ENCODE data around the gene TNNI3.

Gene TNNI3

GRCh38 chr19:55146078-55146704 lies 11.3 kb downstream of the TNNI3 start:
- DNase-seq: peak; percentile 76

GRCh38 chr19:55145232-55145631 lies 12.3 kb downstream of the TNNI3 start:
- DNase-seq: no peak

GRCh38 chr19:55141696-55142095 lies 15.8 kb downstream of the TNNI3 start:
- no peak for DNase-seq

- DNase-seq: no peak
Measured at GRCh38 chr19:55137915-55138314, 19.6 kb downstream of the TNNI3 start.

GRCh38 chr19:55136399-55137102 lies 21.0 kb downstream of the TNNI3 start:
- DNase-seq: no peak

- no peak for DNase-seq
Measured at GRCh38 chr19:55134736-55135135, 22.8 kb downstream of the TNNI3 start.

GRCh38 chr19:55133639-55134444 lies 23.7 kb downstream of the TNNI3 start:
- no peak for DNase-seq

GRCh38 chr19:55132453-55133129 lies 24.9 kb downstream of the TNNI3 start:
- no peak for DNase-seq

- DNase-seq: no peak
Measured at GRCh38 chr19:55131421-55131820, 26.1 kb downstream of the TNNI3 start.

GRCh38 chr19:55119053-55119452 lies 38.5 kb downstream of the TNNI3 start:
- DNase-seq: no peak

- no peak for DNase-seq
Measured at GRCh38 chr19:55118401-55118991, 39.0 kb downstream of the TNNI3 start.

- peak; percentile 97 for DNase-seq
Measured at GRCh38 chr19:55117663-55118391, 39.7 kb downstream of the TNNI3 start.

- no peak for DNase-seq
Measured at GRCh38 chr19:55116859-55117662, 40.5 kb downstream of the TNNI3 start, which contains the start of gene PPP1R12C. TSS of gene PPP1R12C (minus strand) at chr19:55117637. CDS start at chr19:55117543, 94 bp downstream.

- DNase-seq: no peak
Measured at GRCh38 chr19:55116232-55116858, 41.2 kb downstream of the TNNI3 start.

GRCh38 chr19:55115446-55116065 lies 42.0 kb downstream of the TNNI3 start:
- no peak for DNase-seq

- DNase-seq: no peak
Measured at GRCh38 chr19:55114566-55115145, 42.9 kb downstream of the TNNI3 start.

- DNase-seq: no peak
Measured at GRCh38 chr19:55113570-55114039, 43.9 kb downstream of the TNNI3 start.

GRCh38 chr19:55112777-55113569 lies 44.6 kb downstream of the TNNI3 start:
- no peak for DNase-seq
